Thoracic aorta (tissue), 2 donors: ENCODE measurements around the gene PRR36. TPM values are rescaled to one million over a fixed set of nuclear protein-coding genes. Genes with fewer than 3 reads are reported as not detected.
A peak's percentile ranks its signal among the peaks of the same experiment; 100 is the strongest.

Experiments
- ATAC-seq: fragments of 150-250 bp; one replicate; pipeline ENCODE4 v1.8.0; 2017; ENCODE audit warnings: low read depth; ENCODE audit not compliant: insufficient number of reproducible peaks, low FRiP score
- DNase-seq: peaks from one replicate; pipeline ENCODE4 v3.0.0-alpha.2; 2020; ENCODE audit warnings: low spot score
- H3K27ac ChIP-seq, 2 donors: fragments of 200-600 bp; sonication (generic); 1 replicate in 1 of 2; 2 replicates in 1 of 2; pipeline ENCODE4 v1.5.1; 2016; ENCODE audit warnings: mild to moderate bottlenecking in 2 of 2, moderate library complexity in 2 of 2
- H3K27me3 ChIP-seq: fragments of 200-600 bp; sonication (generic); replicated peaks from 2 replicates; pipeline ENCODE4 v1.6.0; 2016; ENCODE audit warnings: mild to moderate bottlenecking; ENCODE audit not compliant: insufficient read depth
- H3K36me3 ChIP-seq: fragments of 200-600 bp; sonication (generic); one replicate; pipeline ENCODE4 v1.5.1; 2016
- H3K4me1 ChIP-seq, 2 donors: fragments of 200-600 bp; sonication (generic); 1 replicate in 1 of 2; 2 replicates in 1 of 2; pipeline versions ENCODE4 v1.5.1 to v1.6.0; 2016; ENCODE audit warnings: low read depth in 2 of 2, mild to moderate bottlenecking in 1 of 2; ENCODE audit not compliant: control insufficient read depth in 1 of 2
- H3K4me3 ChIP-seq: fragments of 200-600 bp; sonication (generic); 2 replicates; pipeline ENCODE4 v1.5.1; 2016; ENCODE audit warnings: mild to moderate bottlenecking
- H3K9me3 ChIP-seq: fragments of 200-600 bp; sonication (generic); 2 replicates; pipeline ENCODE4 v1.5.1; 2016
- CTCF ChIP-seq: fragments of 200-600 bp; sonication (generic); IDR thresholded peaks from one replicate; pipeline ENCODE4 v1.5.1; 2019; ENCODE audit warnings: antibody characterized with exemption
- total RNA-seq, 2 donors: library from RNA; depleted of rRNA; stranded (reverse); fragments of >200 nt; gene quantifications; one replicate each; pipeline versions ENCODE4 v1.1.0 to v1.2.3, GENCODE V29; 2016

The PRR36 gene
- total RNA-seq, 2 donors from 2014 or later = not detected

GRCh38 chr19:7879836-7880235 lies 5.6 kb upstream of the PRR36 start:
- no peak for TF ChIP-seq CTCF
- ATAC-seq (no peak), DNase-seq (no peak)
- no peak overlapping the region for H3K27ac ChIP-seq
- H3K4me1 ChIP-seq = no peaks in the 10 kb centered on the region
- H3K36me3 ChIP-seq = no peaks in the 10 kb centered on the region
- no peak overlapping the region for H3K4me3 ChIP-seq
- H3K27me3 ChIP-seq = no peaks in the 10 kb centered on the region
- H3K9me3 ChIP-seq = no peaks in the 10 kb centered on the region

GRCh38 chr19:7879111-7879807 lies 5.1 kb upstream of the PRR36 start:
- Histone ChIP-seq H3K4me1 (peaks cover 0 to 4% of the 10 kb centered on the region in 2 donors), H3K4me3 (no peak overlapping the region), H3K27me3 (no peaks in the 10 kb centered on the region), H3K27ac (no peak overlapping the region), H3K36me3 (no peaks in the 10 kb centered on the region), H3K9me3 (no peaks in the 10 kb centered on the region)
- ATAC-seq (no peak), DNase-seq (no peak)
- TF ChIP-seq CTCF = no peak

- DNase-seq (no peak), ATAC-seq (no peak)
- Histone ChIP-seq H3K27me3 (peaks cover 6% of the 10 kb centered on the region), H3K27ac (no peak overlapping the region), H3K9me3 (no peaks in the 10 kb centered on the region), H3K4me3 (no peak overlapping the region), H3K4me1 (peaks cover 0 to 14% of the 10 kb centered on the region in 2 donors), H3K36me3 (no peaks in the 10 kb centered on the region)
- TF ChIP-seq CTCF = no peak
Measured at GRCh38 chr19:7877249-7877836, 3.2 kb upstream of the PRR36 start.

- no peak overlapping the region for H3K27ac ChIP-seq
- peaks cover 8 to 24% of the 10 kb centered on the region in 2 donors for H3K4me1 ChIP-seq
- no peak for ATAC-seq
- DNase-seq = no peak
- H3K36me3 ChIP-seq = no peaks in the 10 kb centered on the region
- H3K4me3 ChIP-seq = no peak overlapping the region
- no peaks in the 10 kb centered on the region for H3K9me3 ChIP-seq
- peaks cover 6% of the 10 kb centered on the region for H3K27me3 ChIP-seq
- no peak for TF ChIP-seq CTCF
Measured at GRCh38 chr19:7874897-7875273, 695 bp upstream of the PRR36 start.

GRCh38 chr19:7873304-7874075 lies 700 bp downstream of the PRR36 start:
- no peak for TF ChIP-seq CTCF
- Histone ChIP-seq H3K4me3 (peak overlapping the region; percentile 46), H3K27me3 (peaks cover 6% of the 10 kb centered on the region), H3K27ac (no peak overlapping the region), H3K9me3 (no peaks in the 10 kb centered on the region), H3K4me1 (peaks cover 19 to 38% of the 10 kb centered on the region in 2 donors), H3K36me3 (no peaks in the 10 kb centered on the region)
- no peak for ATAC-seq
- DNase-seq = no peak
